Smooth muscle cell (in vitro differentiated cells): ENCODE data around the gene MAN2C1. TPM values are rescaled to one million over a fixed set of nuclear protein-coding genes. Genes with fewer than 3 reads are reported as not detected.
"Not testable (repeated sequence)": the region's sequence is repeated elsewhere in the genome, so short reads cannot be mapped to it uniquely, and the experiment has no call there.

Source experiments
- DNase-seq: peaks from one replicate; lab custom pipeline; 2025; ENCODE audit not compliant: unreplicated experiment; lab: John Stamatoyannopoulos, UW
- H2AFZ ChIP-seq: fragments of 200-600 bp; sonication (generic); 2 replicates; pipeline ENCODE4 v1.6.0; 2016; ENCODE audit warnings: antibody characterized with exemption, low read depth, mild to moderate bottlenecking
- H3F3A ChIP-seq: fragments of 200-600 bp; sonication (generic); 2 replicates; pipeline ENCODE4 v1.6.0; 2017; ENCODE audit warnings: antibody characterized with exemption, low read depth
- H3K27ac ChIP-seq: fragments of 200-600 bp; sonication (generic); 2 replicates; pipeline ENCODE4 v1.5.1; 2016; ENCODE audit warnings: low read depth, mild to moderate bottlenecking
- H3K27me3 ChIP-seq: fragments of 200-600 bp; sonication (generic); 2 replicates; pipeline ENCODE4 v1.6.1; 2016; ENCODE audit warnings: low read depth, mild to moderate bottlenecking
- H3K36me3 ChIP-seq: fragments of 200-600 bp; sonication (generic); 2 replicates; pipeline ENCODE4 v1.5.1; 2016; ENCODE audit warnings: low read depth
- H3K4me1 ChIP-seq: fragments of 200-600 bp; sonication (generic); 2 replicates; pipeline ENCODE4 v1.5.1; 2016; ENCODE audit warnings: low read depth
- H3K4me2 ChIP-seq: fragments of 200-600 bp; sonication (generic); 2 replicates; pipeline ENCODE4 v1.6.0; 2016; ENCODE audit warnings: mild to moderate bottlenecking
- H3K4me3 ChIP-seq: fragments of 200-600 bp; sonication (generic); 2 replicates; pipeline ENCODE4 v1.5.1; 2016; ENCODE audit warnings: mild to moderate bottlenecking
- H3K79me2 ChIP-seq: fragments of 200-600 bp; sonication (generic); 2 replicates; pipeline ENCODE4 v1.6.0; 2016; ENCODE audit warnings: low read depth, mild to moderate bottlenecking
- H3K9ac ChIP-seq: fragments of 200-600 bp; sonication (generic); 2 replicates; pipeline ENCODE4 v1.6.0; 2016; ENCODE audit warnings: low read depth
- H3K9me3 ChIP-seq: fragments of 200-600 bp; sonication (generic); replicated peaks from 2 replicates; pipeline ENCODE4 v1.5.1; 2016; ENCODE audit warnings: low read depth
- H4K20me1 ChIP-seq: fragments of 200-600 bp; sonication (generic); 2 replicates; pipeline ENCODE4 v1.6.0; 2016; ENCODE audit warnings: low read depth
- CTCF ChIP-seq: fragments of 200-600 bp; sonication (generic); IDR thresholded peaks from 2 replicates; pipeline ENCODE4 v1.5.1; 2017; ENCODE audit warnings: borderline replicate concordance, mild to moderate bottlenecking, antibody characterized with exemption; ENCODE audit not compliant: insufficient read depth, poor library complexity, severe bottlenecking
- WGBS: methylation state at CpG from one replicate; pipeline ENCODE4 v1.1.7; 2016; ENCODE audit warnings: low lambda C conversion rate; 5-methylcytosine and 5-hydroxymethylcytosine counted together
- polyA plus RNA-seq: library from polyadenylated mRNA; unstranded; fragments of >200 nt; fragmentation: Nextera tagmentation; extraction: Ambion mirVana; gene quantifications from 2 replicates; pipeline ENCODE4 v1.2.1, GENCODE V29; 2016
- total RNA-seq: library from RNA; depleted of rRNA; stranded (reverse); fragments of >200 nt; gene quantifications from 2 replicates; pipeline ENCODE4 v1.2.3, GENCODE V29; 2014

MAN2C1 gene
- total and polyA plus RNA-seq, 2 experiments from 2014 or later = 64.5 to 70.7 TPM

GRCh38 chr15:75349851-75350588, 18.4 kb downstream of the MAN2C1 start:
- DNase-seq = no peak
- no peaks in the 10 kb centered on the region for H3K9me3 ChIP-seq
- H3K4me2 ChIP-seq = no peak overlapping the region
- no peaks in the 10 kb centered on the region for H3K36me3 ChIP-seq
- H3K27ac ChIP-seq = no peak overlapping the region
- WGBS = 98% methylated on average over 9 of the region's 9 CpGs
- H3K9ac ChIP-seq = no peak overlapping the region
- no peak for TF ChIP-seq CTCF
- H2AFZ ChIP-seq = no peak overlapping the region
- H3K79me2 ChIP-seq = no peaks in the 10 kb centered on the region
- H3K4me3 ChIP-seq = no peak overlapping the region
- H4K20me1 ChIP-seq = no peaks in the 10 kb centered on the region
- H3F3A ChIP-seq = no peaks in the 10 kb centered on the region
- no peaks in the 10 kb centered on the region for H3K27me3 ChIP-seq
- peaks cover 6% of the 10 kb centered on the region for H3K4me1 ChIP-seq

- H4K20me1 ChIP-seq, H3K27me3 ChIP-seq, H3K9me3 ChIP-seq, H2AFZ ChIP-seq, H3K36me3 ChIP-seq, H3K4me3 ChIP-seq, DNase-seq, H3K9ac ChIP-seq, H3K4me1 ChIP-seq, H3F3A ChIP-seq, H3K79me2 ChIP-seq, H3K27ac ChIP-seq: not testable (repeated sequence)
- H3K4me2 ChIP-seq = peak overlapping the region; percentile 100
- 92% methylated on average over 8 of the region's 8 CpGs for WGBS
These were observed 19.1 kb downstream of the MAN2C1 start for GRCh38 chr15:75349351-75349669.

GRCh38 chr15:75348562-75349350, 19.7 kb downstream of the MAN2C1 start:
- 51% methylated on average over 44 of the region's 46 CpGs for WGBS
- Histone ChIP-seq H3F3A (no peaks in the 10 kb centered on the region), H3K9ac (peak overlapping the region; percentile 80), H3K4me3 (peak overlapping the region; percentile 83), H3K4me2 (peak overlapping the region; percentile 100), H3K79me2 (no peaks in the 10 kb centered on the region), H3K9me3 (no peaks in the 10 kb centered on the region), H3K36me3 (no peaks in the 10 kb centered on the region), H3K4me1 (peaks cover 6% of the 10 kb centered on the region), H3K27me3 (no peaks in the 10 kb centered on the region), H2AFZ (no peak overlapping the region), H4K20me1 (no peaks in the 10 kb centered on the region), H3K27ac (no peak overlapping the region)
- no peak for TF ChIP-seq CTCF
- DNase-seq = no peak

- H3K36me3 ChIP-seq = no peaks in the 10 kb centered on the region
- peak overlapping the region; percentile 12 for H2AFZ ChIP-seq
- no peaks in the 10 kb centered on the region for H3K79me2 ChIP-seq
- peaks cover 6% of the 10 kb centered on the region for H3K4me1 ChIP-seq
- H3K9ac ChIP-seq = peak overlapping the region; percentile 80
- H4K20me1 ChIP-seq = no peaks in the 10 kb centered on the region
- H3K27ac ChIP-seq = no peak overlapping the region
- DNase-seq = no peak
- H3K4me2 ChIP-seq = peak overlapping the region; percentile 100
- H3F3A ChIP-seq = no peaks in the 10 kb centered on the region
- no peak for TF ChIP-seq CTCF
- H3K27me3 ChIP-seq = no peaks in the 10 kb centered on the region
- H3K9me3 ChIP-seq = no peaks in the 10 kb centered on the region
- 2% methylated on average over 28 of the region's 45 CpGs for WGBS
- peak overlapping the region; percentile 83 for H3K4me3 ChIP-seq
These were observed 20.3 kb downstream of the MAN2C1 start for GRCh38 chr15:75348034-75348561.
